ENCODE data around the gene CHERP.

CHERP gene, protein sequence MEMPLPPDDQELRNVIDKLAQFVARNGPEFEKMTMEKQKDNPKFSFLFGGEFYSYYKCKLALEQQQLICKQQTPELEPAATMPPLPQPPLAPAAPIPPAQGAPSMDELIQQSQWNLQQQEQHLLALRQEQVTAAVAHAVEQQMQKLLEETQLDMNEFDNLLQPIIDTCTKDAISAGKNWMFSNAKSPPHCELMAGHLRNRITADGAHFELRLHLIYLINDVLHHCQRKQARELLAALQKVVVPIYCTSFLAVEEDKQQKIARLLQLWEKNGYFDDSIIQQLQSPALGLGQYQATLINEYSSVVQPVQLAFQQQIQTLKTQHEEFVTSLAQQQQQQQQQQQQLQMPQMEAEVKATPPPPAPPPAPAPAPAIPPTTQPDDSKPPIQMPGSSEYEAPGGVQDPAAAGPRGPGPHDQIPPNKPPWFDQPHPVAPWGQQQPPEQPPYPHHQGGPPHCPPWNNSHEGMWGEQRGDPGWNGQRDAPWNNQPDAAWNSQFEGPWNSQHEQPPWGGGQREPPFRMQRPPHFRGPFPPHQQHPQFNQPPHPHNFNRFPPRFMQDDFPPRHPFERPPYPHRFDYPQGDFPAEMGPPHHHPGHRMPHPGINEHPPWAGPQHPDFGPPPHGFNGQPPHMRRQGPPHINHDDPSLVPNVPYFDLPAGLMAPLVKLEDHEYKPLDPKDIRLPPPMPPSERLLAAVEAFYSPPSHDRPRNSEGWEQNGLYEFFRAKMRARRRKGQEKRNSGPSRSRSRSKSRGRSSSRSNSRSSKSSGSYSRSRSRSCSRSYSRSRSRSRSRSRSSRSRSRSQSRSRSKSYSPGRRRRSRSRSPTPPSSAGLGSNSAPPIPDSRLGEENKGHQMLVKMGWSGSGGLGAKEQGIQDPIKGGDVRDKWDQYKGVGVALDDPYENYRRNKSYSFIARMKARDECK

DNA sequence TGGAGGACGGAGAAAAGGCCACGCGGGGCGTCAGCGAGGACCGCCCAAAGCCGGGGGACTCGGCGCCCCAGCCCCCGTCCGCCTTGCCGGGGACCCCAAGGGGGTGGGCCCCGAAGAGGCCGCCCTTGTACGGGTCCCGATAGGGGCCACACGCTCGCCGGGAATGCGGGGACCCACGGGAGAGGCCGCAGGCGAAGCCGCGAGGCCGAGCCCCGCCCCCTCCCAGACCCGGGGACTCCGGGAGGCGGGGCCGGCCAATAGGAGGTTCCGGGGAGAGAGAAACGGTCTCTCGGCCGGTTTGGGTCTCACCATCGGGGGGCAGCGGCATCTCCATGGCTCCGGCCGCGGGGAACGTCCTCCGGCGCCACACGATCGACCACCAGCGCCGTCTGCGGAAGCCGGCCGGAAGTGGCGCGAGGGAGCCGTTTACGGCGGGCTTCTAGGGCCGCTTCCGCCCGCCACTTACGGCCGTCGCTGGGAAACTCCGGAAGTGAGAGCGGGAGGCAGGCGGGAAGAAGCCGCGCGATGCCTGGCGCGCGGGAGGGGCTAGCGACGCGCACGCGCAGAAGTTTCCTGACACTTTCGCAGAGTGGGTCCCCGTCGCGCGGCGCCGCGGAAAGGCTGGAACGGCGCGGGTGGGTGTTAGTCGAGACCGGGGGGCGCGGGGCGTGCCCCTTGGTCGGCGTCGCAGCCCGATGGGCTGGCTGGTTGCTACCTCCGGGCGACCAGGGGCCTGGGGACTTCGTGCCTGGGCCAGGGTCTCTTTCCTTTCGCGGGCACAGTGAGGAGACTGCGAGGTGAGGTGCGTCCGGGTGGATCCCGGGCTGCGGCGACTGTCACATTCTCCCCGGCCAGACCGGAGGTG, at the start of gene CHERP:
Gene CHERP, minus strand, starts transcription at position 393 of the 865 bp plus-strand sequence. Its CDS starts 59 bp downstream, at position 334.
- DNase-seq (ENCODE audit: extremely low spot score, insufficient read length, low read depth) (peak; percentile 90), FAIRE-seq (peak; percentile 93)

DNA sequence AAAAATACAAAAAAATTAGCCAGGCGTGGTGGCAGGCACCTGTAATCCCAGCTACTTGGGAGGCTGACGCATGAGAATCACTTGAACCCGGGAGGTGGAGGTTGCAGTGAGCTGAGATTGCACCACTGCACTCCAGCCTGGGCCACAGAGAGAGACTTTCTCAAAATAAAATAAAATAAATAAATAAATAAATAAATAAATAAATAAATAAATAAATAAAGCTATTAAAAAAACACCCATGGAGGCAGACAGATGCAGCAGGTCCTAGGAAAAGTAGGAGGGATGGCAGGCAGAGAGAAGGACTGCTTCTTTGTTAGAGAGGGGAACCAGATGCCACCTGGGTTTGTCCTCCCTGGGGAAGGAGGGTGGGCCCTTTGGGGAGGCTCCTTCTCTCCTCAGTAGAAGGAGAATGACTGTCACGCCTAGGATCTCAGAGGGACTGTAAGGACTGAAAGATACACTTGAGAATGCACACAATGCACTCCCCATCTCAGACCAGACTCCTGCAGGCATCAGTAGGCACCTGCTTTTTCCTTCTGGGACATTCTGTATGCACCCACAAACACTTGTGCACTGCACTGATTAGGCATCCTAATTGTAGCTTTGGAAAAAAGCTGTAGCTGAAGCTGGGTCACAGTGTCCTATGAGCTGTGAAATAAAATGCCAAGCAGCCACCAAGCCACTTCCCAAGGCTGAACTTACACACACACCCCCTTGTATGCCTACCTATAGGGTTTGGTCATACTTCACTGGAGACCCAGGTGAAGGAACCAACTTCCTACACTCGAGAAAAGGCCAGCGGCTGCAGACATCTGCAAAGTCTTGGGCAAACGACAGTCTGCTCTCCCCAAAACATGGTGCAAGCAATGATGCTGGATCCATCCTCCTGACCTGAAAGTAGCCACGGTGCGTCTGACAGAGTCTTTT, 48.9 kb upstream of the CHERP start:
- DNase-seq (ENCODE audit: extremely low spot score, insufficient read length, low read depth) = no peak
- no peak for FAIRE-seq

DNA sequence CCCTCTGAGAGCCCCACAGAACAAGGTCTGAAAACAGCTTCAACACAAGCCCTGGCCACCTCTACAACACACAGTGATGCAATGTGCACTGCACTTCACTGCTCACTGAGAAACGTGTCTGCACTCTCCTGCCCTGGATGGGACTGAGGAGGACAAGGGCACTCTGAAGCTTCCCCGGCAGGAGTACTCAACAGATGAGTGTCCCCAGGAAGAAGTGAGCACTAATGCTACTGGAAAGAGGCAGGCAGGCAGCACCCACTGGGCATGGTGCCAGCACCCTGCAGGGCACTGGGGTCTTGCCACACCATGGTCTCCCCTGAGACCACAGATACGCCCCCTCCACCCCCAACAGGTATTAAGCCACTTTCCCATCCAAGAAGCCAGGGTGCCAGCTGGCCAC, 47.7 kb upstream of the CHERP start:
- no peak for DNase-seq (ENCODE audit: extremely low spot score, insufficient read length, low read depth)
- no peak for FAIRE-seq

DNA sequence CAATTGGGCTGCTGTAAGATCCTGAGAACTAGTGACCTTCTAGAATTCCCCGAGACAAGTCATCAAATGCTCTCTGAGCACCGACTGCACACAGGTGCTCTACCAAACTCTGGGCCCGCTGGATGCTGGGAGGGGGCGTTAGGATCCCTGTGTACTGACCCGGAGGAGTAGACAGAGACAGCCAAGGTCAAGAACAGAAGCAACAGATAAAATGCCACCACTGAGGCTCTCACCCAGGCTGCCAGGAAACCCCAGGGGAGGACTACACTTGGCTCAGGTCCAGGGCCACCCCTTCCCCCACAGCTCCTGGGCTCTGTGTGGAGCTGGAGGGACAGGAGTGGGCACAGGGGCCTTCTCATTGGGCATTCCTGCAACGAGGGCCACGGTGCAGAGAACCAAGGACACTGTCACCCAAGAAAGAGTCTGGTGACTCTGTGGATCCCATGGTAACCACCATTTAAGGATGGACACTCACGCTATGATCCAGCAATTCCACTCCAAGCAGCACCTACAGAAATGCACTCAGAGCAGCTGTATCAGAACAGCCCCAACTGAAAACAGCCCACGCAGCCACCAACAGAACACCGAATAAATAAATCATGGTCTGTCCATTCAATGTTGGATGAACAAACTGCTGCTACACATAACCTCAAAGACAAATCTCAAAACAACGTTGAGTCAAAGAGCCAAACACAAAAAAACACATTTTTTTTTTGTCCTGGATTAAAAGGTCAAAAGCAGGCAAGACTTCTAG, 46.8 kb upstream of the CHERP start:
- FAIRE-seq = no peak
- DNase-seq (ENCODE audit: extremely low spot score, insufficient read length, low read depth) = no peak

DNA sequence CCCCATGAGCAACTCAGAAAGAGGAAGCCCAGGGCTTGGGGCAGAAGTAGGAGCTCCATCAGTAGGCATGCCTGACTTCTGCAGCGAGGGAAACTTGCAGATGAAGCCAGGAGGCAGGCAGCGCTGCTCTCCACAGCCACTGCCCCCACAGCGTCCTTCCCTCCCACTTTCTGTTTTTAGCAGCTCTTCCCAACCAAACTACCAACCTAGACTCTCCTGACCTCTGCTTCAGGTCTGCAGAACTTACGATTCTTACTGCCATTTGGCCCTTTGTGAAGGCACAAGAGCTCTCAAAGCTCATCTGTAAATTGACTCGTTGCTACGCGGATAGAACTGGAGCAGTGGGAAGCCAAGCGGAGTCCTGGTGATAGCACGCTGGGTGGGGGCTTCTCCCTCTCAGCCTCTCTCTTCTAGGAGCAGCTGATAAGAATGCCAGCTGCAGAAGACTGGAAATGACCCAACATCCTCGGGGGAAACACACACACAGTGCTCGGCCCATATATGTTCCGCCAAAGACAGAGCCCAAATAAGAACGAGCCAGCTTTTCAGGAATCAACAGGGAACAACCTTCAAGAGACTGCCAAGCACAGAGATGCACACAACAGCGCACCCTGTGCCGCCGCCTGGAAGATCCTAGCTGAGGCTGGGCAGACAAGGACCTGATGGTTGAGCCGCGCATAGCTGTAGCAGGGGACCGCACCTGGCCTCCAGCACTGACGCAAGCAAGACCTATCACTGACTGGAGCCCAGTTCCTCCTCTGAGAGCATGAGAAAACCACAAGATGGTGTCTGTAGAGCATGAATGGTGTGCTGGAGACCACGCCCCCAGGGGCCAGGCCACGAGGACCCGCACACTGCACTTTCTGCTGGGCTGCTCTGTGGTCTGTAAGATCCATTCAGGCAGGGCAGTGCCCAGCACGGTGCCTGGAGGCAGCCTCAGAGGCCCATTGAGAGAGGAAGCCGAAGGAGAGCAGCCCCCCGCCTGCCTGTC, 45.9 kb upstream of the CHERP start:
- FAIRE-seq = peak; percentile 100

DNA sequence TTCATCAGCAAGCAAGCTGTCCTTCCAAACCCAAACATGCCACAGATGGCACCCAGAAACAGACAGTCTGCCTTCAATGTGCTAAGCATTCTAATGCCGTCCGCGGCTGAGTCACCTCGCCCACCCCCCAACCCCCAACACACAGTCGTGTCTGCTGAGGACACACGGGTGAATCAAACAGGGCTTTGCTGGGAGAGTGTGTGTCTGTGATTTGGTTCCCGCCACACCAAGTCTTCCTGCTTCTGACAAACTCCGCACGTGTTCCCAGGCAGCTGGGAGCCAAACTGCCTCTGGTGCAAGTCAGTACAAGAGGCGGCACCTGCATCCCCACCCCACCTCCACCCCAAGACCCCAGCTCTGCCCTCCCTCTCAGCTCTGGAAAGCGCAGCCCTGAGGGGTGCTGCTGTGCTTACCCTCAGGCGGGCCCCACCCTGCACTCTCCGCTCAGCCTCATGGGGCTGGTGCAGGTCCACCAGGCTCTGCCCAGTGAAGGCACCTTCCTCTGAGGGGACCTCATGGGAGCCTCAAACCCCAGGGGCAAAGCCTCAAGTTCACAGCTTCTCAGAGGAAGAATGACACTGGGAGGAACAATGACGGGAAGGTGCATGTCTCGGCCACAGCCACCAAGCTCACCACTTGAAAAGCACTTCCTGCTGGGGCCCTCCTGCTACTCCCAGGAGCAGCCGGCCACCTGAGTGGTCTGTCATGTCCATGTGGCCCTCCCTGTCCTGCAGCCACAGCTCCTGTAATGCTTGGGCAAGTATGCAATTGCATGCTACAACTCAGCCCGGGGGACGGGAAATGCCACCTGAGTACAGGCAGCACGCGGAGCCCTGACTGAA, 45.0 kb upstream of the CHERP start:
- DNase-seq (ENCODE audit: extremely low spot score, insufficient read length, low read depth) = no peak
- peak; percentile 95 for FAIRE-seq

More for the DNA sequence above, 45.9 kb upstream of the CHERP start:
- DNase-seq (ENCODE audit: extremely low spot score, insufficient read length, low read depth) = peak; percentile 71

DNA sequence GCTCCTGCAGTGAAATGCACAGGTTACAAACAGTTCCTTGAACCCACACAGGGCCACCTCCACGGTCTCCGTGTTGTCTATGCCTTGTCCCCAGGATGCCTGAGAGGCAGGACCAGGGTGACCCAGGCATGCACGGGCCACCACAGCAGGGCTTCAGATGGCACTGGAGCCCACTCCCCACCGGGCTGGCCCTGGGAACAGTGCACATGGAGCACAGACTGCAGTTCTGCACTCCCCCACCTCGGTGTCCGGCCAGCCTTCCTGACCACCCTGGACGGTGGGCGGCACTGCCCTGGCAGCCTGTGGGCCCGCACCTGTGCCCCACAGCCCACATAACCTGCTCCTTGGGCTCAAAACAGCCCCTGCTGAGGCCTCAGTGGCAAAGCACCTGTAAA, 44.2 kb upstream of the CHERP start:
- no peak for FAIRE-seq

DNA sequence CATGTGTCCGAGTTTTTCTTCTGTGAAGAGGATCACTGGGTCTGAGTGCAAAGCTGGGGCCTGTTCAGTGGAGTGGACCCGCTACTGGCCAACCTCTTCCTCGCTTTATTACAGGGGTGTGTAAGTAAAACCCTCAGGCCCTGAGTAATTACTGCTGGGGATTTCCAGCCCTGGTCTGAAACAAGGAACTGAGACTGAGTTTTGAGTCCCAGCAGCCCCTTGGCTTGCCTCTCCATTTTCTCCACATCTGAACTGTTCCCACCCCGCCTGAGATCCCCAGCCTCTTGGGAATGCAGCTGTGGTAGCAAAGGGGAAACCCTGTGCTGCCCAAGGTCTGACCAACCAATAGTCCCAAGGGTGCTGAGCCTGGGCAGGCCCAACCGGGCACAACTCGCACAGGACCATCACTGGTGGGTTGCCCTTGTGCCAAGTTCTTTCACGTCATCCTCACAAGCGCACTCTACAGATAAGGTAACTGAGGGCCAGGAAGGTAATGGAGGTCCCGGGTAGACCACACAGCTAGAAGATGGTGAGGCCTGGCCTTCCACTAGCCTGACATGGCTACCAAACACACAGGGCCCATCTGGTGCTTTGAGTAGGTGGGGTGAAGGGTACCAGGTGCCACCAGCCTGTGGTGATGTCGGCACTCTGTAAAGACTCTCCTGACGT, 43.7 kb upstream of the CHERP start:
- FAIRE-seq (peak; percentile 99), DNase-seq (ENCODE audit: extremely low spot score, insufficient read length, low read depth) (no peak)

More for the DNA sequence above, 44.2 kb upstream of the CHERP start:
- no peak for DNase-seq (ENCODE audit: extremely low spot score, insufficient read length, low read depth)

DNA sequence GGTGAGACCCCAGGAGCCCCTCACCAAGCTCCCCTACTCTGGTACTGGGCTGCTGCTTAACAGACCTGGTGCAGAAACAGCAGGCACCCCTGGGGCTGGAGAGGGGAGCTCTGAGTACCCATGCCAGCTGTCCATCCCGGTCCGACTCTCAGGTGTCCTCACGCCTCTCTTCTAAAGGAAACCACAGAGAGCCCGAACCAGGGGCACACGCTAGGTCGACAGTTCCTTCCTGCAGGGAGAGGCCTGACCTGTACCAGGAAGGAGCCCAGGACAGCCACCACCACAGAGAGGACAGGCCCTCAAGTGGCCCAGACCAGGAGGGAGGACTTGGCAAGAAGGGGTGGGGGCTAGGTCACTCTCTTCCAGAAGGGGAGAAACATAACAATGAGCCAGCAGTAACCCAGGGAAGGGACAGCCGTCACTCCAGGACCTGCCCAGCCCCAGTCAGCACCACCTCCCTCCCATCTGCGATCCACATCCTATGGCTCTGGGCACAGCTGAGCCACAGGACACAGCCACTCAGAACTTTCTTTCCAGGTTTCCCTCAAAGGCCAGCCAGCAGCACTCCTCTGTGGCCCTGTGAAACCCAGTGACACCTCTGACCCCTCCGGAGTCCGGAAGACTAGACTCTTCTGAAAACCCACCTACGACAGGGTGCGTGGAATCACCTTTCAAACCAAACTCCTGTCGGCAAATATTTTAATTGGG, 43.0 kb upstream of the CHERP start:
- FAIRE-seq (no peak), DNase-seq (ENCODE audit: extremely low spot score, insufficient read length, low read depth) (no peak)

DNA sequence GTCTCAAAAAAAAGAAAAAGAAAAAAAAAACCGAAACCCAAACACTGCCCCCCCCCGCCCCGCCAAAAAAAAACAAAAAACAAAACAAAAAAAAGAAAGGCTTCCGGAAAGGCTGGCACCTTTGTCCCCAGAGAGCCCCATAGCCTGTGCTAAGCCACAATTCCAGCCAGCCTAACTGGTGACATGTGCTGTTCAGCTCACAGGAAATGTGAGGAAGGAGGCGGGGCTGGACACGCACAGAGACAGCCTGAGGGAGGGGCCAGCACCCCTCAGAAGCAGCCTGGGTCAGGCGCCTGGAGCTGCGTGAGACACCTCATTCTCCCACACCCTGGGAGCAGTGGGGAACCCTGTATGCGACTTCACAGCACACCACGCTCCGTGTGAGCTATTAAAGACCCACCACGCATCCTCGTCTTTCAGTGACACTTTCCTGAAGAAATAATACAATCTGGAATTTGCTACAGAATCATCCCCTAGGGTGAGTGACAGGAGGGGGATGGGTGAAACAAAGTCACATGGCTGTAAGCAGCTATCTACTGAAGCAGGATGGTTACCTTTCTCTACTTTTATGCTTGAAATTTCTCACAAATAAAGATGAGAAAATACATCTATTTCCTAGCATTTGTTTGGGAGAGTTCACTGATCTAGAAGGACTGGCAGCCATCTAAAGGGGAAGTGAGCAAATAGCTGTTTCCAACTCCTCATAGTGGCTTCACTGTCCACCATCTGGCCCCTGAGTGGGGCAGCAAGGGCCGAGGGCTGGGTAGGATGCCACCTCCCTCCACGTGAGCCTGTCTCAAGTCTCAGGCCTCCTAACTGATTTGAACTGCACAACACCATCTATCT, 42.2 kb upstream of the CHERP start:
- FAIRE-seq = peak; percentile 99
- peak; percentile 77 for DNase-seq (ENCODE audit: extremely low spot score, insufficient read length, low read depth)

DNA sequence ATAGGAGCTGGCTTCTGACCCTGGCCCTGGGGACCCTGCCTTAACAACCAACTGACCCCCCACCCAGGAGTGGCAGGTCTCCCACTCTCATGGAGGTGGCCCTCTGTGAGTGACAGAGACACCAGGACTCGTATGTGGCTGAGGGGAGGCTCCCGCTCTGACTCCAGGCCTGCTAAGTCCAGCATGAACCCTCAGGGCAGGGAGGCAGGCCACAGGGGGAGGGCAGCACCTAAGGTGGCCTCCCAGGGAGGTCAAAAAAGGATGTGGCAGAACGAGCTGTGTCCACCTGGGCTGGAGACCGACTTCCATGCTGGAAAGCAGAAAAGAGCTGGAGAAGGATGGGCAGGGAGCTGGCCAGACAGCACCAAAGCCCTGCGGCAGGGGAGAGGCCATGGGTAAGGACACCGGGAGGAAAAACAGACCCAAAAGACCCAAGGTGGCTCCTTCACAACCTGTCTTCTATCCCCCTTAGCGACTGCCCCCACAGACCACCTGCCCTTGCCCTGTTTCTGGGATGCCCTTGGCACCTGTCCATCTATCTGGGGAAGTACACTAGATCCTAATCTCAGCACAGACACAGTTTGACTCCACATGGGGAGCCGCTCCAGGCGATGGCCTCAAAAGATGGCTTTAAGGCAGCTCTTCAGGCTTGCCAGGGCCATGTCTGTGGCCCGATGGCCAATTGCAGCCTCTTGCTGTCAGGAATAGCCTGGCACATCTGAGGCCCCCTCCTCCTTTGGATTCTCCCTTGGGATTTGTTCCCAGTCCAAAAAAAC, 40.4 kb upstream of the CHERP start:
- FAIRE-seq = no peak
- no peak for DNase-seq (ENCODE audit: extremely low spot score, insufficient read length, low read depth)

DNA sequence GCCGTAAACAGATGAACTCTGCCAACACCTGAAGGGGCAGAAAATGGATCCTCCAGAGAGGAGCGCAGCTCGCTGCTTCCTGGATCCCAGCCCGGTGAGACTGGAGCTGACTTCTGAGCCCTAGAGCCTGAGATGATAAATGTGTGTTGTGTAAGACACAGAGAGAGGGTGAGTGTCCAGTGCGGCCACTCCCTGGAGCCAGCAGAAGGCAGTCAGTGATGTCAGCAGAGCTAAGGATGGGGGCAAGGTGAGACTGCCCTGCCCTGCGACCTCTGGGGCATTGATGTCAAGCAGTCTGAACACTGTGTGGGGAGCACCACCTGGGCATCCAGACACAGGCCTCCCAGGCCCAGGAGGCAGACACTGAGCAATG, 39.7 kb upstream of the CHERP start:
- FAIRE-seq (no peak), DNase-seq (ENCODE audit: extremely low spot score, insufficient read length, low read depth) (no peak)

DNA sequence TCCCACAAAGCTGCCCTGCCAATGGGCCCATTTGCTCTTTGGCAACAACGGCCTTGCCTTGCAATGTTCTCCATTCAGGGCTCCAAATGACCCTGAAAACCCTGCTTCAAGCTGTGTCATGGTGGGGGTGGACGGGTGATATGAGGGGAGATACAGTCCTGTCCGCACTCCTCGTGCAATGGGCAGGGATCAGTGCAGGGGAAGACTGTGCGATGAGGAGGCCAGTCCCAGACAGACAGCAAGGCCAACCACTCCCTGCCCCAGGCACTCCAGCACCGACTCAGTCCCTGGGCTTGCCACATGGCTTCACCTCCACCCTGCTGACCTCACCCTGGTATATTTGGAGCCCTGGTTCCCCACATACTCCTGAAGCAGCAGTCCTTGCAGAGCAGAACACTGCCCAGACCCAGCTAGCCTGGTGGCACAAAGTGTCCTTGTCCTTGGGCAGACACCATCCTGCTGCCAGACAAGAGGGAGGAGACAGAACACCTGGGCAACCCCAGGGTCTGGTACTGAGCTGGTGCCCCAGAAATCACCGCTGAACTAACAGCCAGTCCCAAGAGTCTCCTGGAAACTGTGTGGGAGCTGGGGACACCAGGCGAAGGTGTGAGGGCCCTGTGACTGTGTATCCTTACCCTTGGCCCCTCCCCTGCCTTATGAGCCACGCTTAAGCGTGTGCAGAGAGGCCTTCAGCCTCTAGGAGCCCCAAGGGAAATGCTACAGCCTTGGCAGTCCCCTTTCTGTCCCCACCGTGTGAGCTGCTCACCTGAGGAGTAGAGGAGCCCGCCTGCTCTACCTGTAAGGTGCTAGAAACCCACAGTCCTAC, 39.1 kb upstream of the CHERP start:
- DNase-seq (ENCODE audit: extremely low spot score, insufficient read length, low read depth) = no peak
- FAIRE-seq = no peak
